ENCODE results near the gene BRS3. TPM values are rescaled to one million over a fixed set of nuclear protein-coding genes. Genes with fewer than 3 reads are reported as not detected.

Gene BRS3
- total and polyA plus RNA-seq, 10 of the 15 experiments (the other 5 are each of a cell fraction or from before 2014, with no cell fraction given), result not detected

DNA sequence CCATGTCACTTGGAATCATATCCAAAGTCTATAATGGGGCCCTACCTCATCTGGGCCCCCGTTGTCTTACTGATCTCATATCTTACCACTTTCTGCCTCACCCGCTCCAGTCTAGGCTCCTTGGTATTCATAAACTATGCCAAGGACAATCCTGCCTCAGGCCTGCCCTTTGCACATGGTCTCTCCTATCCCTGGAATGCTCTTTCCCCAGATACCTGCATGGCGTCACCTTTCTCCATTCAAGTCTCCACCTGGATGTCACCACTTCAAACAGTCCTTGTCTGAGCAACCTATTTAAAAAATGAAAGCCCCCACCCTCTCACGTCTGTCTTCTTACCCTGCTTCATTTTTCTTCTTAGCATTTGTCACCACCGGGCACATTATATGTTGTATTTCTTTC lies 52.5 kb downstream of the BRS3 start:
- no peak for ATAC-seq
- no peaks in the 10 kb centered on the region; a peak in 1 of 4 replicates for H3K27me3 ChIP-seq (replicated peaks in 1 of 2; ENCODE audit: control insufficient read depth in 2 of 2, insufficient read depth in 2 of 2, low read length in 1 of 2)
- RAD21 ChIA-PET (ENCODE audit: unreplicated experiment), result no interaction called here
- no peaks in the 10 kb centered on the region for H3K9me3 ChIP-seq (replicated peaks; ENCODE audit: control insufficient read depth, insufficient read depth, low read length)
- DNase-seq (ENCODE audit: low read depth, low spot score), result no peak
- H3K4me1 ChIP-seq (ENCODE audit: control insufficient read depth, insufficient read depth, low read length), result no peaks in the 10 kb centered on the region
- intact Hi-C loops (cut with micrococcal nuclease; ENCODE audit: unreplicated experiment), result no loop called here
- TF ChIP-seq, protein P1, sequence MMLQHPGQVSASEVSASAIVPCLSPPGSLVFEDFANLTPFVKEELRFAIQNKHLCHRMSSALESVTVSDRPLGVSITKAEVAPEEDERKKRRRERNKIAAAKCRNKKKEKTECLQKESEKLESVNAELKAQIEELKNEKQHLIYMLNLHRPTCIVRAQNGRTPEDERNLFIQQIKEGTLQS (IDR thresholded peaks at IDR 0.05; ENCODE audit: borderline replicate concordance, extremely low read depth, low read depth, low read length), result no peak
- TF ChIP-seq, protein P2, sequence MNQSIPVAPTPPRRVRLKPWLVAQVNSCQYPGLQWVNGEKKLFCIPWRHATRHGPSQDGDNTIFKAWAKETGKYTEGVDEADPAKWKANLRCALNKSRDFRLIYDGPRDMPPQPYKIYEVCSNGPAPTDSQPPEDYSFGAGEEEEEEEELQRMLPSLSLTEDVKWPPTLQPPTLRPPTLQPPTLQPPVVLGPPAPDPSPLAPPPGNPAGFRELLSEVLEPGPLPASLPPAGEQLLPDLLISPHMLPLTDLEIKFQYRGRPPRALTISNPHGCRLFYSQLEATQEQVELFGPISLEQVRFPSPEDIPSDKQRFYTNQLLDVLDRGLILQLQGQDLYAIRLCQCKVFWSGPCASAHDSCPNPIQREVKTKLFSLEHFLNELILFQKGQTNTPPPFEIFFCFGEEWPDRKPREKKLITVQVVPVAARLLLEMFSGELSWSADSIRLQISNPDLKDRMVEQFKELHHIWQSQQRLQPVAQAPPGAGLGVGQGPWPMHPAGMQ (IDR thresholded peaks at IDR 0.05; ENCODE audit: borderline replicate concordance), result no peak
- no peak for TF ChIP-seq CBX5 (IDR thresholded peaks at IDR 0.05; ENCODE audit: low read depth)
- TF ChIP-seq NFXL1 (IDR thresholded peaks at IDR 0.05; ENCODE audit: borderline replicate concordance), result no peak
- TF ChIP-seq, protein P3, sequence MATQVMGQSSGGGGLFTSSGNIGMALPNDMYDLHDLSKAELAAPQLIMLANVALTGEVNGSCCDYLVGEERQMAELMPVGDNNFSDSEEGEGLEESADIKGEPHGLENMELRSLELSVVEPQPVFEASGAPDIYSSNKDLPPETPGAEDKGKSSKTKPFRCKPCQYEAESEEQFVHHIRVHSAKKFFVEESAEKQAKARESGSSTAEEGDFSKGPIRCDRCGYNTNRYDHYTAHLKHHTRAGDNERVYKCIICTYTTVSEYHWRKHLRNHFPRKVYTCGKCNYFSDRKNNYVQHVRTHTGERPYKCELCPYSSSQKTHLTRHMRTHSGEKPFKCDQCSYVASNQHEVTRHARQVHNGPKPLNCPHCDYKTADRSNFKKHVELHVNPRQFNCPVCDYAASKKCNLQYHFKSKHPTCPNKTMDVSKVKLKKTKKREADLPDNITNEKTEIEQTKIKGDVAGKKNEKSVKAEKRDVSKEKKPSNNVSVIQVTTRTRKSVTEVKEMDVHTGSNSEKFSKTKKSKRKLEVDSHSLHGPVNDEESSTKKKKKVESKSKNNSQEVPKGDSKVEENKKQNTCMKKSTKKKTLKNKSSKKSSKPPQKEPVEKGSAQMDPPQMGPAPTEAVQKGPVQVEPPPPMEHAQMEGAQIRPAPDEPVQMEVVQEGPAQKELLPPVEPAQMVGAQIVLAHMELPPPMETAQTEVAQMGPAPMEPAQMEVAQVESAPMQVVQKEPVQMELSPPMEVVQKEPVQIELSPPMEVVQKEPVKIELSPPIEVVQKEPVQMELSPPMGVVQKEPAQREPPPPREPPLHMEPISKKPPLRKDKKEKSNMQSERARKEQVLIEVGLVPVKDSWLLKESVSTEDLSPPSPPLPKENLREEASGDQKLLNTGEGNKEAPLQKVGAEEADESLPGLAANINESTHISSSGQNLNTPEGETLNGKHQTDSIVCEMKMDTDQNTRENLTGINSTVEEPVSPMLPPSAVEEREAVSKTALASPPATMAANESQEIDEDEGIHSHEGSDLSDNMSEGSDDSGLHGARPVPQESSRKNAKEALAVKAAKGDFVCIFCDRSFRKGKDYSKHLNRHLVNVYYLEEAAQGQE (IDR thresholded peaks at IDR 0.05; ENCODE audit: low read depth, low read length), result no peak
- TF ChIP-seq TAF1 (IDR thresholded peaks at IDR 0.05; ENCODE audit: borderline replicate concordance, low read depth, low read length), result no peak
- no peak for TF ChIP-seq PAX5 (IDR thresholded peaks at IDR 0.05; ENCODE audit: borderline replicate concordance, low read depth, low read length)
- no peak for TF ChIP-seq ZNF217 (IDR thresholded peaks at IDR 0.05)
- no peak for TF ChIP-seq SMARCA5 (IDR thresholded peaks at IDR 0.05)
- TF ChIP-seq SIX5 (IDR thresholded peaks at IDR 0.05; ENCODE audit: low read depth, low read length, severe bottlenecking), result no peak
- H3K9ac ChIP-seq (ENCODE audit: control insufficient read depth, insufficient read depth, low read length), result no peak overlapping the region
- SMC1A ChIA-PET (ENCODE audit: uncharacterized antibody, unreplicated experiment), result no interaction called here
- no peaks in the 10 kb centered on the region for H3K79me2 ChIP-seq (ENCODE audit: control insufficient read depth, insufficient read depth, low read length)
- no peak overlapping the region for H2AFZ ChIP-seq (ENCODE audit: control insufficient read depth, low read depth, low read length)
- H3K4me2 ChIP-seq (ENCODE audit: control insufficient read depth, insufficient read depth), result no peak overlapping the region
- H3K27ac ChIP-seq (ENCODE audit: control insufficient read depth, insufficient read depth), result no peak overlapping the region
- in situ Hi-C loops (cut with MboI), result no loop called here
- no peaks in the 10 kb centered on the region for H4K20me1 ChIP-seq (ENCODE audit: control insufficient read depth, insufficient read depth)
- CTCF ChIA-PET, result no interaction called here
- no peaks in the 10 kb centered on the region for H3K36me3 ChIP-seq (ENCODE audit: control insufficient read depth in 2 of 2, insufficient read depth in 2 of 2, low read length in 1 of 2)
- H3K4me3 ChIP-seq, result no peak overlapping the region
- no TSS peak for BruUV-seq (replicated peaks)
- WGBS (ENCODE audit: insufficient coverage, insufficient replicate concordance, low lambda C conversion rate, missing lambda C conversion rate), result 43% methylated on average over 5 of the region's 5 CpGs
- POLR2A ChIA-PET, result no interaction called here
- FAIRE-seq, result no peak

Data from GM12878 (cell line).